Right renal cortex interstitium (tissue), 3 donors: ENCODE results near the gene MACROH2A1. TPM values are rescaled to one million over a fixed set of nuclear protein-coding genes. Genes with fewer than 3 reads are reported as not detected.
A peak's percentile ranks its signal among the peaks of the same experiment; 100 is the strongest.

ENCODE experiments used
- DNase-seq, 3 donors: peaks; one replicate each; pipeline ENCODE4 v3.0.0-alpha.2; 2013; ENCODE audit warnings: low read depth in 3 of 3, low spot score in 2 of 3
- polyA plus RNA-seq, 3 donors: library from polyadenylated mRNA; unstranded; fragments of 120-200 nt; gene quantifications; one replicate each; pipeline ENCODE4 v1.2.1, GENCODE V29; 2013; ENCODE audit not compliant: insufficient read length in 3 of 3

The MACROH2A1 gene
- polyA plus RNA-seq, 3 donors: 199 to 205 (median 202) TPM

GRCh38 chr5:135320718-135321484 lies 78.1 kb downstream of the MACROH2A1 start:
- DNase-seq: no peak

GRCh38 chr5:135319928-135320606 lies 79.0 kb downstream of the MACROH2A1 start:
- no peak for DNase-seq

- no peak for DNase-seq
These were observed 79.6 kb downstream of the MACROH2A1 start for GRCh38 chr5:135319458-135319857.

DNA sequence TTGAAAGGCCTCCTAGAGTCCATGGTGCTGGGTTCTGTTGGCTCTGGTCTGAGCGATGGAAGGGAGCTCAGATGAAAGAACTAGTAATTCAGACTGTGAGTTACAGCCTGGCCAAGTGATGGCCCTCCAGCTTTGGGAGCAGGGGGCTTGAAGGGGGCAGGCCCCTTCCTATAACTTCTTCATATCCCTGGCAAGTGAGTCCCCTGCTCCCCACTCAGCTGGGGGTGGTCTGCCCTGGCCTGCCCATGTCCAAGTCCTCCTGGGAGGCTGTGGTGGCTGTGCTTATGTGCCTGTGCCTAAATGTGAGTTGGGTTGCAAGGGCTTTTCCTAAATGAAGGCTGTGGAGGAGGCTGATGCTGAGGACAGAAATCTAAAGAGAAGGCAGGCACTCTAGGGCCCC lies 80.1 kb downstream of the MACROH2A1 start:
- no peak for DNase-seq

GRCh38 chr5:135318037-135318436 lies 81.0 kb downstream of the MACROH2A1 start:
- DNase-seq: no peak

DNA sequence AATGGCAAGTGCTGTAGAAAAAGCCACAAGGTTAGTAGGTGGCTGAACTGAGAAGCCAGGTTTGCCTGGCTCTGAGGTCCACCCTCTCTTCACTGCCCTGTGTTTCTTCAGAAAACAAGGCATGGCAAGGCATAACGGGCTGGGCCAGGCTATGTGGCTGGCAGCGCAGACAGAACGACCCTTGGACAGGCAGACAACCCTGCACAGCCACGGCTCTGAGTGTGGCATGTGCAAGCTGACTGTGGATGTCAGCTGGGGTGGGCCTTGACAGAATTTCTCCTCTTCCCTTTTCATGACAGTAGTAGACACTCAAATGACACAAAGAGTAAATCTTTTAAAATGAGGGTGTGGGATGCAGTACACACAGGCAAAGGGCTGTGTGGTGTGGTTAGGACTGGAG lies 81.7 kb downstream of the MACROH2A1 start:
- no peak for DNase-seq

DNA sequence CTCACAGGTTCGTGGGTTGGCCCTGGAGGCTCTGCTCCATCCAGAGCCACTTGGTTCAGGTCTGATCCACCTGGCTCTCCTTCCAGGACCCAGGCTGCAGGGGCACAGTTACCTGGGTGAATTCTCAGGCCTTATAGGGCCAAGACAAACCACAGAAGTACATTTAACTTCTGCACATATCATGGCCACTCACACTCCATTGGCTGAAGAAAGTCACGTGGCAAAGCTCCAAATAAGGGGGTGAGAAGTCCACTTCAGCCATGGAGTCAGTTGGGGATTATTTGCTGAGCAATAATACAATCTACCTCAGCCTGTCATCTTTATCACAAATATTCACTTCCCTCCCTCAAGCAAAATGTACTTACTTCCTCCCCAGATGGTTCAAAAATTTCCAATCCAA lies 83.6 kb downstream of the MACROH2A1 start:
- DNase-seq: no peak

GRCh38 chr5:135313946-135314345 lies 85.1 kb downstream of the MACROH2A1 start:
- no peak for DNase-seq

- no peak for DNase-seq
These were observed 85.6 kb downstream of the MACROH2A1 start for GRCh38 chr5:135313405-135313804.

DNA sequence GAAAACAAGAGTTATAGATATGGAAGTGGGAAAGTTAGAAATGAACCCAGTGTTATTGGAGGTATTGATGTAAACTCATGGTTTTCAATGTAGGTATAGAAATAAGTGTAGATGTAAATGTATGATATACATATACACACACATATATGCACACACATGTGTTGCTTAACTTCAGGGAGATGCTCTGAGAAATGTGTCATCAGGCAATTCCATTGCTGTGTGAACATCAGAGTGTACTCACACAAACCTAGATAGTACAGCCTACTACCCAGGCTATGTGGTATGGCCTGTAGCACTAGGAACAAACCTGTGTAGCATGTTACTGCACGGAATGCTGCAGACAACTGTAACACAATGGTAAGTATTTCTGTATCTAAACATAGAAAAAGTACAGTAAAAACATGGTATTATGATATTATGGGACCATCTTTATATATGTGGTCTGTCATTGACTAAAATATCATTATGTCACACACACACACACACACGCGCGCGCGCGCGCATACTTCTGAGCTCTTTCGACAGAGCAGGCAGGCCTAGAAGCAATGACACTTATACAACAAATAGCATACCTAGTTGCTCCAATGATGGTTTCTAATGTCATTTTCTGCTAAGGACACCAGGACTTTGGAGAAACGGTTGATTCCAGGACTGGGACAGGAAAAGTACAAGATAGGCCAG lies 86.6 kb downstream of the MACROH2A1 start:
- DNase-seq: no peak

DNA sequence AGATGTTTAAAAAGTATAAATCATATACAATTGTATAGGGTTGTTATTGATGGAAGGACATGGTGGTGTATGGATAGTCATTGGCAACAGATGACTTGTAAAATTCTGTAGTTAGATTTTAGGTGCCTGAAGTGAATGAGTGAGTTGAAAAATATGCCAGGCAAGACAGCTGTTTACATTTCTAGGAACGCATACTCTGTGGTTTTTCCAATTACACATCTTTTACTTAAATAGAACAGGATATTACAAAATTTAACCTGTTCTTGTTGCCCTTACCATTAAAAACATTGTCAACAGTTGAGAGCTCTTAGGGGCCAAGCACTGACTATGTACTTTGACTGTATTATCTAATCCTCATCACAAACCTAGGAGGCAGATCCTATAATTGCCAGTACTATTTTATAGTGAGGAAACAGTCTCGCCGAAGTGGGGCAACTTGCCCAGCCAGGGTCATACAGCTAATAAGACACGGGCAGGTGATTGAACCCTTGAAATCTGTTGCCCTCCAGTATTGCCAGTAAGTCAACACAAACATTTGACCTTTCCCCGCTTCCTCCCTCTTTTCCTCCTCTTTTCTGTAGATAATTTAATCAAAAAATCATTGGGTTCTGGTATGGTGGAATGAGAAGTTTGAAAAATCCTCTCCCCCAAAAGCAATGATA lies 88.6 kb downstream of the MACROH2A1 start:
- no peak for DNase-seq

GRCh38 chr5:135309391-135310327 lies 89.4 kb downstream of the MACROH2A1 start:
- no peak for DNase-seq

GRCh38 chr5:135308752-135309151 lies 90.3 kb downstream of the MACROH2A1 start:
- no peak for DNase-seq

- no peak for DNase-seq
These were observed 90.8 kb downstream of the MACROH2A1 start for GRCh38 chr5:135308245-135308644.

DNA sequence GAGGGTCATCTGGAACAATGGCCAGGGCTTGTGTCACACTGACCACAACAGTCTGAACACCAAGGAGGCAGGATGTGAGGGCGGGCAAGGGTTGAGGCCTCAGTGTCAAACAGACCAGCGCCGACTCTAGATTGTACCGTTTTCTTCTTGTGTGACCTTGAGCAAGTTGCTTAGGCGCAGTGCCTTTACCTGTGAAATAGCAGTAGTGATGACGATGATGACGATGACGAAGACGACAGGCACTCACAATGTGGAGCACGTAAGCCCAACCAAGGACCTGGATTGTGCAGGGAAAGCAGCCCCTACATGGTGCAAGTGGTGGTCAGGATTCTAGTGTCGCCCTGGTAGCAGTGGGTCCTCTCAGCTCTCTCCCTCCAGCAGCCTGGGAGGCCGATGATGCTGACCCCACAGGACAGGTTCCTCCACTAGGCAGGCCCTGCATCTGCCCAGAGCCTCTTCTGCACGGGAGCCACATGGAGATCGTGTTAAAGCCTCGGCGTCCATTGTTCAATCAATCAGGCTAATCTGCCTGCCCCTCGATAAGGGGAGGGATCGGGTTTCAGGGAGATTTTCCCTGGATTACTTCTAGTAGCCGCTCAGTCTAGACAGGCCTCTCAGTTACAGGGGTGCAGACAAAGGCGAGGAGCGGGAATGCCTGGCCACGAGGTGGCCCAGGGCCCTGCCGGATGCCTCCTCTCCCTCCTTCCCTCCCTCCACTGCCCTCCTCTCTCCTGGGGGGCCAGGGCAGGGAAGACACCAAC lies 91.7 kb downstream of the MACROH2A1 start:
- no peak for DNase-seq

DNA sequence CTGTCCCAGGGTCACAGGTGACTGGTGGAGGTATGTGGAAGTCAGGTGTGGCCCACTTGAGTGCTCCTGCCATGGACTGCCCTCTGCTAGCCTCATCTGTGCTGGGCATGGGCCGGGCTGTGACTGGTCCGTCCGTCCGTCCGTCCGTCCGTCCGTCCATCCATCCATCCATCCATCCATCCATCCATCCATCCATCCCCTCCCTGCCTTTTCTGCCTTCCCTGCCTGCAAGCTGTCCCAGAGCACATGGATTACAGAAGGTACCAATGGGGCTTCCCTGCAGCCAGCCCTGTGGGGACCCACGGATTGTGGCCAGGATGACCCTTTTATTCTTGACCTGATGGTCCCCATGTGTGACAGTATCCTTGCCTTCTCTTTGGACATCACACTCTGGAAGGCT lies 92.5 kb downstream of the MACROH2A1 start:
- DNase-seq: no peak

DNA sequence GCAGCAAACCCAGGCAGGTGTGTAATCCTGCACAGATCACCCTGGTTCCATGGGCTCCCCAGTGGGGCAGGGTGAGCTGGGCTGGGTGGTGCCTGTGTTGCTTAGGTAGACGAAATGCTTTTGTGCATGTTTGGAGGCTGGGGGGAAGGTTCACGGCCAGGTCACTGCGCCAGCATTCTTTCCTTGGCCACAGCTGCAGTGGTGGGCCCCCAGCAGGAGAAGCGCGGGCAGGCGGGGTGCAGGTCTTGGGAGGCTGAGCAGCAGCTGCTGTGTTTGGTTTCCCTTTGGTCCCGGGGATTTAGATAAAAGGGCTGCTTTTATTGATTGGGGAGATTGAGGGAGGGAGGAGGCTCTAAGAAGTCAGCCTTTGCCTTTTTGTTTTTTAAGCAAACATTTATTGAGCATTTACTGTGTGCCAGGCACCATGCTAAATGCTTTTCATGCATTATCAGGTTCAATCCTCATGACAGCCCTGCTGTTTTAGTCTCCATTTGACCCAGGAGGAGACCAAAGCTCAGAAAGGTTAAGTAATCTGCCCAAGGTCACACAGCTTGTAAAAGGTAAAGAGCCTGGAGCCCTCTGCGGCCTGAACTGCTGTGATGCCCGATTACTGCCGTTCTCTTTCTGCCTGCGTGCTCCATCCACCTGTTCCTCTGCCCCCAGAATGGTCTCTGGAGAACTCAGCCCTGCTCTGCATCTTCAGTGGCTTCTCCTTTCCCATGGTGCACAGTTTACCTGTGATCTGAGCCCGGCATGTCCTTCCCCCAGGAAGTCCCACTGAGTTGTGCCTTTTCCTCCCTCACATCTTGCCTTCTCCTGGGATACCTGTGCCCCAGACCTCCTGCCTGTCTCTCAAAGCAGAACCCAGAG lies 94.4 kb downstream of the MACROH2A1 start:
- peak in 2 of 3 donors; percentile 25 to 39 for DNase-seq

DNA sequence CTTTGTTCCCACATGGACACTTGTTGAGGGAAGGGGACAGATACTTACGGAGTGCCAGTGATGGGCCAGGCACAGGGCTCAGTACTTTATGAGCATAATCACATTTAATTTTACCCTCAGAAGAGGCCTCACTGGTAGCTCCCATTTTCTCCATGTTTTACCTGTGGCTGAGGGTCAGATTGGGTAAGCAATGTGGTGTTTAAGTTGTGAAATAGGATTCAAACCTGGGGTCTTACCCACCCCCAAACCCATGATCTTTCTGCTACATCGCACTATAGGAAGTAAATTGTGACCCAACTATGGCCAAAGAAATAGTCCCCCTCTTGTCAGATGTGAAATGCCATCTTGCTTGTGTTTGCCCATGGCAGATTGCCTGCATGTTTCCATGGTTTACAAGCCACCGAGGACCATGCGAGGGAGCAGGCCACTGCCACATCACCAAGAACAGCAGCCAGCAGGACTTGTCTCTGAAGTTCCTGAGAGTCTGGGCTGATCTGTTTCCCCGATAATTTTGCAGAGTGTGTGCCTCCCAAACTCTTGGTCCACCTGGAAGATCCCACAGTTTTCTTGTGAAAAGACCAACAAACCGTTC lies 95.4 kb downstream of the MACROH2A1 start:
- no peak for DNase-seq
